ENCODE data around the gene PHYKPL. TPM values are rescaled to one million over a fixed set of nuclear protein-coding genes. Genes with fewer than 3 reads are reported as not detected.

Gene PHYKPL
- total RNA-seq, 4 donors from 2014 or later, result 25.0 to 54.6 (median 33.7) TPM

GRCh38 chr5:178194026-178194425 is 38.6 kb downstream of the PHYKPL start:
- Histone ChIP-seq H3K27ac (no peak overlapping the region), H3K36me3 (no peaks in the 10 kb centered on the region), H3K4me1 (no peaks in the 10 kb centered on the region), H3K9me3 (no peaks in the 10 kb centered on the region), H3K27me3 (no peaks in the 10 kb centered on the region), H3K4me3 (no peak overlapping the region)
- TF ChIP-seq, protein P1, sequence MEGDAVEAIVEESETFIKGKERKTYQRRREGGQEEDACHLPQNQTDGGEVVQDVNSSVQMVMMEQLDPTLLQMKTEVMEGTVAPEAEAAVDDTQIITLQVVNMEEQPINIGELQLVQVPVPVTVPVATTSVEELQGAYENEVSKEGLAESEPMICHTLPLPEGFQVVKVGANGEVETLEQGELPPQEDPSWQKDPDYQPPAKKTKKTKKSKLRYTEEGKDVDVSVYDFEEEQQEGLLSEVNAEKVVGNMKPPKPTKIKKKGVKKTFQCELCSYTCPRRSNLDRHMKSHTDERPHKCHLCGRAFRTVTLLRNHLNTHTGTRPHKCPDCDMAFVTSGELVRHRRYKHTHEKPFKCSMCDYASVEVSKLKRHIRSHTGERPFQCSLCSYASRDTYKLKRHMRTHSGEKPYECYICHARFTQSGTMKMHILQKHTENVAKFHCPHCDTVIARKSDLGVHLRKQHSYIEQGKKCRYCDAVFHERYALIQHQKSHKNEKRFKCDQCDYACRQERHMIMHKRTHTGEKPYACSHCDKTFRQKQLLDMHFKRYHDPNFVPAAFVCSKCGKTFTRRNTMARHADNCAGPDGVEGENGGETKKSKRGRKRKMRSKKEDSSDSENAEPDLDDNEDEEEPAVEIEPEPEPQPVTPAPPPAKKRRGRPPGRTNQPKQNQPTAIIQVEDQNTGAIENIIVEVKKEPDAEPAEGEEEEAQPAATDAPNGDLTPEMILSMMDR (IDR thresholded peaks at IDR 0.05 in 4 of 5, conservative IDR thresholded peaks at IDR 0.05 in 1 of 5), result no peak
- no peak for TF ChIP-seq POLR2A (IDR thresholded peaks at IDR 0.05)
- no peak for ATAC-seq
- in situ Hi-C loops (cut with MboI; ENCODE audit: low sequenced_read_pairs in 4 of 4) (no loop called here), intact Hi-C loops (cut with DNase I; ENCODE audit: low total_unique reads) (no loop called here)
- no peak for DNase-seq

GRCh38 chr5:178193251-178193809 is 39.3 kb downstream of the PHYKPL start:
- TF ChIP-seq POLR2A (IDR thresholded peaks at IDR 0.05), result no peak
- TF ChIP-seq, protein P1 (IDR thresholded peaks at IDR 0.05 in 4 of 5, conservative IDR thresholded peaks at IDR 0.05 in 1 of 5), result no peak
- Histone ChIP-seq H3K27ac (no peak overlapping the region), H3K4me1 (no peaks in the 10 kb centered on the region), H3K4me3 (no peak overlapping the region), H3K9me3 (no peaks in the 10 kb centered on the region), H3K36me3 (no peaks in the 10 kb centered on the region), H3K27me3 (no peaks in the 10 kb centered on the region)
- no peak for ATAC-seq
- no peak for DNase-seq
- intact Hi-C loops (cut with DNase I; ENCODE audit: low total_unique reads), result no loop called here
- in situ Hi-C loops (cut with MboI; ENCODE audit: low sequenced_read_pairs in 4 of 4), result no loop called here

GRCh38 chr5:178192787-178193186 is 39.8 kb downstream of the PHYKPL start:
- Histone ChIP-seq H3K4me1 (no peaks in the 10 kb centered on the region), H3K27me3 (no peaks in the 10 kb centered on the region), H3K36me3 (no peaks in the 10 kb centered on the region), H3K9me3 (no peaks in the 10 kb centered on the region), H3K27ac (no peak overlapping the region), H3K4me3 (no peak overlapping the region)
- TF ChIP-seq, protein P1 (IDR thresholded peaks at IDR 0.05 in 4 of 5, conservative IDR thresholded peaks at IDR 0.05 in 1 of 5), result no peak
- no peak for TF ChIP-seq POLR2A (IDR thresholded peaks at IDR 0.05)
- no peak for DNase-seq
- in situ Hi-C loops (cut with MboI; ENCODE audit: low sequenced_read_pairs in 4 of 4), result no loop called here
- ATAC-seq, result no peak
- intact Hi-C loops (cut with DNase I; ENCODE audit: low total_unique reads), result no loop called here

- DNase-seq (no peak), ATAC-seq (peak; percentile 64 to 77)
- in situ Hi-C loops (cut with MboI; ENCODE audit: low sequenced_read_pairs in 4 of 4), result no loop called here
- H3K27ac ChIP-seq, result no peak overlapping the region
- H3K4me3 ChIP-seq, result no peak overlapping the region
- TF ChIP-seq POLR2A (IDR thresholded peaks at IDR 0.05), result no peak
- TF ChIP-seq, protein P1 (IDR thresholded peaks at IDR 0.05 in 4 of 5, conservative IDR thresholded peaks at IDR 0.05 in 1 of 5), result no peak
- H3K27me3 ChIP-seq, result no peaks in the 10 kb centered on the region
- no peaks in the 10 kb centered on the region for H3K36me3 ChIP-seq
- intact Hi-C loops (cut with DNase I; ENCODE audit: low total_unique reads), result no loop called here
- H3K9me3 ChIP-seq, result no peaks in the 10 kb centered on the region
- no peaks in the 10 kb centered on the region for H3K4me1 ChIP-seq
Measured at GRCh38 chr5:178192244-178192643, 40.4 kb downstream of the PHYKPL start.

DNA sequence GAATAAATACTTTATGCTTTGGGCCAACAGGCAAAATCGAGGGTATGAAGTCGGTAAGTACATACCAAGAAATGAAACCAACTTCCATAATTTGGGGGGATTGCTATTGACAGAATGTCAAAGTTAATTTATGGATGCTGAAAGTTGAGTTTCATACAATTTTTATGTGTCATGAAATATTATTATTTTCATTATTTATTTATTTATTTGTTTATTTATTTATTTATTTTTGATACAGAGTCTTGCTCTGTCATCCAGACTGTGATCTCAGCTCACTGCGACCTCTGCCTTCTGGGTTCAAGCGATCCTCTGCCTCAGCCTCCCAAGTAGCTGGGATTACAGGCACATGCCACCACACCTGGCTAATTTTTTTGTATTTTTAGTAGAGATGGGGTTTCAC is 40.9 kb downstream of the PHYKPL start:
- Histone ChIP-seq H3K27ac (no peak overlapping the region), H3K4me1 (no peaks in the 10 kb centered on the region), H3K36me3 (no peaks in the 10 kb centered on the region), H3K27me3 (no peaks in the 10 kb centered on the region), H3K4me3 (no peak overlapping the region), H3K9me3 (no peaks in the 10 kb centered on the region)
- in situ Hi-C loops (cut with MboI; ENCODE audit: low sequenced_read_pairs in 4 of 4), result no loop called here
- no peak for TF ChIP-seq POLR2A (IDR thresholded peaks at IDR 0.05)
- DNase-seq, result no peak
- intact Hi-C loops (cut with DNase I; ENCODE audit: low total_unique reads), result no loop called here
- no peak for ATAC-seq

All from gastrocnemius medialis (tissue), 4 donors.